OCI-LY7 (cell line): ENCODE data around the gene TELO2.

Experiments
- EZH2phosphoT487 ChIP-seq: fragments of 200-600 bp; sonication (generic); IDR thresholded peaks from 2 replicates; pipeline ENCODE4 v1.6.1; 2018; ENCODE audit warnings: low read depth, borderline replicate concordance, mild to moderate bottlenecking, mixed run types, antibody characterized with exemption, low read length, moderate library complexity, mixed read lengths
- TF ChIP-seq, protein P1 (sequence below): fragments of 200-600 bp; sonication (generic); conservative IDR thresholded peaks from 2 replicates; pipeline ENCODE4 v1.5.1; 2014; ENCODE audit warnings: mild to moderate bottlenecking, antibody characterized with exemption, low read length, moderate library complexity, mixed read lengths

- TF ChIP-seq, protein P1, sequence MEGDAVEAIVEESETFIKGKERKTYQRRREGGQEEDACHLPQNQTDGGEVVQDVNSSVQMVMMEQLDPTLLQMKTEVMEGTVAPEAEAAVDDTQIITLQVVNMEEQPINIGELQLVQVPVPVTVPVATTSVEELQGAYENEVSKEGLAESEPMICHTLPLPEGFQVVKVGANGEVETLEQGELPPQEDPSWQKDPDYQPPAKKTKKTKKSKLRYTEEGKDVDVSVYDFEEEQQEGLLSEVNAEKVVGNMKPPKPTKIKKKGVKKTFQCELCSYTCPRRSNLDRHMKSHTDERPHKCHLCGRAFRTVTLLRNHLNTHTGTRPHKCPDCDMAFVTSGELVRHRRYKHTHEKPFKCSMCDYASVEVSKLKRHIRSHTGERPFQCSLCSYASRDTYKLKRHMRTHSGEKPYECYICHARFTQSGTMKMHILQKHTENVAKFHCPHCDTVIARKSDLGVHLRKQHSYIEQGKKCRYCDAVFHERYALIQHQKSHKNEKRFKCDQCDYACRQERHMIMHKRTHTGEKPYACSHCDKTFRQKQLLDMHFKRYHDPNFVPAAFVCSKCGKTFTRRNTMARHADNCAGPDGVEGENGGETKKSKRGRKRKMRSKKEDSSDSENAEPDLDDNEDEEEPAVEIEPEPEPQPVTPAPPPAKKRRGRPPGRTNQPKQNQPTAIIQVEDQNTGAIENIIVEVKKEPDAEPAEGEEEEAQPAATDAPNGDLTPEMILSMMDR = no peak
- TF ChIP-seq EZH2phosphoT487 = no peak
These were observed 55.1 kb downstream of the TELO2 start for GRCh38 chr16:1548233-1548632.
